Liver (tissue), 9 donors: ENCODE data around the gene LRRTM3. TPM values are rescaled to one million over a fixed set of nuclear protein-coding genes. Genes with fewer than 3 reads are reported as not detected.

Experiments
- DNase-seq: peaks from one replicate; pipeline ENCODE4 v3.0.0-alpha.2; 2017; ENCODE audit warnings: low spot score
- H3K27ac ChIP-seq, 2 donors: one replicate each; pipeline ENCODE4 v1.7.0; 2013; ENCODE audit warnings: inconsistent platforms in 2 of 2, low read length in 2 of 2, control low read depth in 1 of 2, low read depth in 1 of 2, mild to moderate bottlenecking in 1 of 2
- H3K27me3 ChIP-seq, 4 donors: one replicate each; pipeline versions ENCODE4 v1.6.1 to v1.7.0; 2013; ENCODE audit warnings: low read length in 3 of 4, inconsistent platforms in 1 of 4, mild to moderate bottlenecking in 1 of 4, moderate library complexity in 1 of 4; ENCODE audit not compliant: control insufficient read depth in 4 of 4, insufficient read depth in 4 of 4
- H3K36me3 ChIP-seq, 4 donors: one replicate each; pipeline versions ENCODE4 v1.6.1 to v1.7.0; 2013; ENCODE audit warnings: low read length in 3 of 4, mild to moderate bottlenecking in 3 of 4, low read depth in 1 of 4, moderate library complexity in 1 of 4; ENCODE audit not compliant: control insufficient read depth in 4 of 4, insufficient read depth in 3 of 4
- H3K4me1 ChIP-seq, 4 donors: one replicate each; pipeline versions ENCODE4 v1.6.1 to v1.7.0; 2013; ENCODE audit warnings: low read length in 3 of 4, mild to moderate bottlenecking in 3 of 4, moderate library complexity in 1 of 4; ENCODE audit not compliant: control insufficient read depth in 4 of 4, insufficient read depth in 4 of 4
- H3K4me3 ChIP-seq, 3 donors: one replicate each; pipeline versions ENCODE4 v1.6.1 to v1.7.0; 2013; ENCODE audit warnings: low read length in 3 of 3, control low read depth in 1 of 3, low read depth in 1 of 3, mild to moderate bottlenecking in 1 of 3
- H3K9ac ChIP-seq, 2 donors: one replicate each; pipeline ENCODE4 v1.7.0; 2013; ENCODE audit warnings: low read length in 2 of 2, mild to moderate bottlenecking in 2 of 2, moderate library complexity in 2 of 2, control low read depth in 1 of 2, low read depth in 1 of 2
- H3K9me3 ChIP-seq, 4 donors: one replicate each; pipeline versions ENCODE4 v1.6.1 to v1.7.0; 2013; ENCODE audit warnings: low read length in 3 of 4; ENCODE audit not compliant: control insufficient read depth in 4 of 4
- EGR1 ChIP-seq, 2 donors: IDR thresholded peaks; 2 replicates each; pipeline ENCODE4 v1.6.1; 2016 to 2018; ENCODE audit warnings: antibody characterized with exemption in 2 of 2, low read depth in 2 of 2
- FOXA1 ChIP-seq: IDR thresholded peaks from 2 replicates; pipeline ENCODE4 v1.6.1; 2016; ENCODE audit warnings: antibody characterized with exemption
- FOXA2 ChIP-seq: IDR thresholded peaks from 2 replicates; pipeline ENCODE4 v1.6.1; 2016; ENCODE audit warnings: antibody characterized with exemption
- GABPA ChIP-seq, 2 donors: IDR thresholded peaks in 1 of 2; conservative IDR thresholded peaks in 1 of 2; 2 replicates each; pipeline ENCODE4 v1.6.1; 2016; ENCODE audit warnings: antibody characterized with exemption in 2 of 2, mild to moderate bottlenecking in 1 of 2, moderate library complexity in 1 of 2
- HNF4A ChIP-seq, 2 donors: conservative IDR thresholded peaks; 2 replicates each; pipeline ENCODE4 v1.6.1; 2016; ENCODE audit warnings: antibody characterized with exemption in 2 of 2, mild to moderate bottlenecking in 2 of 2
- HNF4G ChIP-seq: IDR thresholded peaks from 2 replicates; pipeline ENCODE4 v1.6.1; 2016; ENCODE audit warnings: antibody characterized with exemption
- JUND ChIP-seq, 2 donors: IDR thresholded peaks; 2 replicates each; pipeline ENCODE4 v1.6.1; 2016; ENCODE audit warnings: antibody characterized with exemption in 2 of 2
- NR2F2 ChIP-seq: IDR thresholded peaks from 2 replicates; pipeline ENCODE4 v1.6.1; 2016; ENCODE audit warnings: antibody characterized with exemption
- RAD21 ChIP-seq, 2 donors: IDR thresholded peaks; 2 replicates each; pipeline ENCODE4 v1.6.1; 2016; ENCODE audit warnings: antibody characterized with exemption in 2 of 2, mild to moderate bottlenecking in 2 of 2
- RXRA ChIP-seq, 2 donors: IDR thresholded peaks; 2 replicates each; pipeline ENCODE4 v1.6.1; 2017 to 2018; ENCODE audit warnings: antibody characterized with exemption in 2 of 2, mild to moderate bottlenecking in 1 of 2
- SP1 ChIP-seq: IDR thresholded peaks from 2 replicates; pipeline ENCODE4 v1.6.1; 2018; ENCODE audit warnings: antibody characterized with exemption, mild to moderate bottlenecking
- TAF1 ChIP-seq: conservative IDR thresholded peaks from 2 replicates; pipeline ENCODE4 v1.6.1; 2016; ENCODE audit warnings: antibody characterized with exemption, mild to moderate bottlenecking
- YY1 ChIP-seq: IDR thresholded peaks from 2 replicates; pipeline ENCODE4 v1.6.1; 2016; ENCODE audit warnings: antibody characterized with exemption, mild to moderate bottlenecking
- WGBS: extraction: QIAGEN DNeasy Blood & Tissue Kit; methylation state at CpG from one replicate; pipeline ENCODE4 v1.1.7; 2013; 5-methylcytosine and 5-hydroxymethylcytosine counted together
- polyA plus RNA-seq, 2 donors: library from polyadenylated mRNA; stranded (reverse) in 1 of 2; unstranded in 1 of 2; fragments of 200-250 nt in 1 of 2; fragments of >200 nt in 1 of 2; fragmentation: Nextera tagmentation in 1 of 2; extraction: Ambion mirVana in 1 of 2; gene quantifications; one replicate each; pipeline versions ENCODE4 v1.2.1 to v1.2.3, GENCODE V29; 2013 to 2015
- total RNA-seq, 2 donors: library from RNA; depleted of rRNA; stranded (reverse); fragments of >200 nt; gene quantifications; one replicate each; pipeline ENCODE4 v1.2.3, GENCODE V29; 2014
- TF ChIP-seq, protein P1 (sequence below): fragments of 150-350 bp; IDR thresholded peaks from 2 replicates; pipeline ENCODE4 v1.5.1; 2017; ENCODE audit warnings: improper control_type of control experiment, low read depth, low read length; ENCODE audit not compliant: missing input control
- TF ChIP-seq, protein P2 (sequence below): IDR thresholded peaks from 2 replicates; pipeline ENCODE4 v1.6.1; 2016; ENCODE audit warnings: antibody characterized with exemption
- TF ChIP-seq, protein P3 (sequence below): IDR thresholded peaks from 2 replicates; pipeline ENCODE4 v1.6.1; 2016; ENCODE audit warnings: antibody characterized with exemption
- TF ChIP-seq, protein P4 (sequence below): IDR thresholded peaks from 2 replicates; pipeline ENCODE4 v1.6.1; 2016; ENCODE audit warnings: antibody characterized with exemption, mild to moderate bottlenecking
- TF ChIP-seq, protein P5 (sequence below): IDR thresholded peaks from 2 replicates; pipeline ENCODE4 v1.6.1; 2016; ENCODE audit warnings: antibody characterized with exemption
- donor health status: healthy.
- donor health status: healthy.
- donor health status: healthy.
- donor health status: healthy.
- donor health status: healthy.

Gene LRRTM3
- total and polyA plus RNA-seq, 4 donors, result 0.67 TPM; not detected in 3

DNA sequence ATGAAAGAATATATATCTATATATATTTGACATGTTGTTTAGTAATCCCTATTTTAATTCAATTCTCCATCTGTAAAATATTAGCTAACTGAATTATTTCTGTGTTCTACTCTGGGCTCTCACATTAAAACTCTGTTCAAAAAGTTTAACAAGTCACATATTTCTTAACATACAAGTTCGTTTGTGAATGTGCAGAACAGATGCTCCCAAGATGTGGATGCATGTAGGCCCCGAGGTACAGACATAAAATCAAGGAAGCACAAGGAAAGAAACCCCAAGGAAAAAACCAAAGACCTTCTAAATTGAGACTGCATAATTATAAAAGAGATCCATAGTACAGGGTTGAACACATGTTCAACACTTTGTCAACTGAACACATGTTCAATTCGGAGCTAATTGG lies 175.1 kb downstream of the LRRTM3 start:
- Histone ChIP-seq H3K27me3 (no peaks in the 10 kb centered on the region), H3K4me3 (no peak overlapping the region), H3K27ac (no peak overlapping the region), H3K9me3 (no peaks in the 10 kb centered on the region), H3K36me3 (no peaks in the 10 kb centered on the region), H3K4me1 (no peaks in the 10 kb centered on the region), H3K9ac (no peak overlapping the region)
- WGBS, result 92% methylated on average over 3 of the region's 3 CpGs
- no peak for DNase-seq
- TF ChIP-seq, protein P1, sequence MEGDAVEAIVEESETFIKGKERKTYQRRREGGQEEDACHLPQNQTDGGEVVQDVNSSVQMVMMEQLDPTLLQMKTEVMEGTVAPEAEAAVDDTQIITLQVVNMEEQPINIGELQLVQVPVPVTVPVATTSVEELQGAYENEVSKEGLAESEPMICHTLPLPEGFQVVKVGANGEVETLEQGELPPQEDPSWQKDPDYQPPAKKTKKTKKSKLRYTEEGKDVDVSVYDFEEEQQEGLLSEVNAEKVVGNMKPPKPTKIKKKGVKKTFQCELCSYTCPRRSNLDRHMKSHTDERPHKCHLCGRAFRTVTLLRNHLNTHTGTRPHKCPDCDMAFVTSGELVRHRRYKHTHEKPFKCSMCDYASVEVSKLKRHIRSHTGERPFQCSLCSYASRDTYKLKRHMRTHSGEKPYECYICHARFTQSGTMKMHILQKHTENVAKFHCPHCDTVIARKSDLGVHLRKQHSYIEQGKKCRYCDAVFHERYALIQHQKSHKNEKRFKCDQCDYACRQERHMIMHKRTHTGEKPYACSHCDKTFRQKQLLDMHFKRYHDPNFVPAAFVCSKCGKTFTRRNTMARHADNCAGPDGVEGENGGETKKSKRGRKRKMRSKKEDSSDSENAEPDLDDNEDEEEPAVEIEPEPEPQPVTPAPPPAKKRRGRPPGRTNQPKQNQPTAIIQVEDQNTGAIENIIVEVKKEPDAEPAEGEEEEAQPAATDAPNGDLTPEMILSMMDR, result no peak
- TF ChIP-seq NR2F2, result no peak
- no peak for TF ChIP-seq EGR1 (IDR thresholded peaks at IDR 0.05; ENCODE audit: low read depth in 2 of 2)
- no peak for TF ChIP-seq RAD21 (IDR thresholded peaks at IDR 0.05)
- no peak for TF ChIP-seq JUND (IDR thresholded peaks at IDR 0.05)
- no peak for TF ChIP-seq SP1
- no peak for TF ChIP-seq HNF4G
- TF ChIP-seq, protein P2, sequence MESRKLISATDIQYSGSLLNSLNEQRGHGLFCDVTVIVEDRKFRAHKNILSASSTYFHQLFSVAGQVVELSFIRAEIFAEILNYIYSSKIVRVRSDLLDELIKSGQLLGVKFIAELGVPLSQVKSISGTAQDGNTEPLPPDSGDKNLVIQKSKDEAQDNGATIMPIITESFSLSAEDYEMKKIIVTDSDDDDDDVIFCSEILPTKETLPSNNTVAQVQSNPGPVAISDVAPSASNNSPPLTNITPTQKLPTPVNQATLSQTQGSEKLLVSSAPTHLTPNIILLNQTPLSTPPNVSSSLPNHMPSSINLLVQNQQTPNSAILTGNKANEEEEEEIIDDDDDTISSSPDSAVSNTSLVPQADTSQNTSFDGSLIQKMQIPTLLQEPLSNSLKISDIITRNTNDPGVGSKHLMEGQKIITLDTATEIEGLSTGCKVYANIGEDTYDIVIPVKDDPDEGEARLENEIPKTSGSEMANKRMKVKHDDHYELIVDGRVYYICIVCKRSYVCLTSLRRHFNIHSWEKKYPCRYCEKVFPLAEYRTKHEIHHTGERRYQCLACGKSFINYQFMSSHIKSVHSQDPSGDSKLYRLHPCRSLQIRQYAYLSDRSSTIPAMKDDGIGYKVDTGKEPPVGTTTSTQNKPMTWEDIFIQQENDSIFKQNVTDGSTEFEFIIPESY, result no peak

DNA sequence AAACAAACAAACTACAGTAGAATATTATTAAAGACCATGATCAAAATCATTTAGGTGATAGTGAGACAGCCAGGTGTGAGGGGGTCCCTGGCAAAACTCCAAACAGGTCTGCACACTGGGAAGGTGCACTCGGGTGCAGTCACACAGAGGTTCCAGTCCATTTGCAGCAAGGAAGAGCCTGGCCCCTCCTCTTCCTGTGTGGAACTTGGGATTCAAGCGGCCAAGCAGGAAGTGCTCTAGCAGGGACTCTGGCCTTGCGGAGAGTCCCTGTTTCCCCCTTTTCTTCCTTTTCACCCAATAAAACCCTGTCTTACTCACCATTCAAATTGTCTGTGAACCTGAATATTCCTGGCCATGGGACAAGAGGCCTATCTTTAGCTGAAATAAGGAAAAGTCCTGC lies 181.8 kb downstream of the LRRTM3 start:
- TF ChIP-seq FOXA1 (no peak), HNF4A (conservative IDR thresholded peaks at IDR 0.05) (no peak), GABPA (IDR thresholded peaks at IDR 0.05 in 1 of 2, conservative IDR thresholded peaks at IDR 0.05 in 1 of 2) (no peak), RAD21 (IDR thresholded peaks at IDR 0.05) (no peak), FOXA2 (no peak), SP1 (no peak), TAF1 (no peak), HNF4G (no peak), YY1 (no peak), EGR1 (IDR thresholded peaks at IDR 0.05; ENCODE audit: low read depth in 2 of 2) (no peak), RXRA (IDR thresholded peaks at IDR 0.05) (no peak)
- TF ChIP-seq, protein P2, result no peak
- TF ChIP-seq, protein P1, result no peak
- TF ChIP-seq, protein P3, sequence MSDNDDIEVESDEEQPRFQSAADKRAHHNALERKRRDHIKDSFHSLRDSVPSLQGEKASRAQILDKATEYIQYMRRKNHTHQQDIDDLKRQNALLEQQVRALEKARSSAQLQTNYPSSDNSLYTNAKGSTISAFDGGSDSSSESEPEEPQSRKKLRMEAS, result no peak
- TF ChIP-seq, protein P4, sequence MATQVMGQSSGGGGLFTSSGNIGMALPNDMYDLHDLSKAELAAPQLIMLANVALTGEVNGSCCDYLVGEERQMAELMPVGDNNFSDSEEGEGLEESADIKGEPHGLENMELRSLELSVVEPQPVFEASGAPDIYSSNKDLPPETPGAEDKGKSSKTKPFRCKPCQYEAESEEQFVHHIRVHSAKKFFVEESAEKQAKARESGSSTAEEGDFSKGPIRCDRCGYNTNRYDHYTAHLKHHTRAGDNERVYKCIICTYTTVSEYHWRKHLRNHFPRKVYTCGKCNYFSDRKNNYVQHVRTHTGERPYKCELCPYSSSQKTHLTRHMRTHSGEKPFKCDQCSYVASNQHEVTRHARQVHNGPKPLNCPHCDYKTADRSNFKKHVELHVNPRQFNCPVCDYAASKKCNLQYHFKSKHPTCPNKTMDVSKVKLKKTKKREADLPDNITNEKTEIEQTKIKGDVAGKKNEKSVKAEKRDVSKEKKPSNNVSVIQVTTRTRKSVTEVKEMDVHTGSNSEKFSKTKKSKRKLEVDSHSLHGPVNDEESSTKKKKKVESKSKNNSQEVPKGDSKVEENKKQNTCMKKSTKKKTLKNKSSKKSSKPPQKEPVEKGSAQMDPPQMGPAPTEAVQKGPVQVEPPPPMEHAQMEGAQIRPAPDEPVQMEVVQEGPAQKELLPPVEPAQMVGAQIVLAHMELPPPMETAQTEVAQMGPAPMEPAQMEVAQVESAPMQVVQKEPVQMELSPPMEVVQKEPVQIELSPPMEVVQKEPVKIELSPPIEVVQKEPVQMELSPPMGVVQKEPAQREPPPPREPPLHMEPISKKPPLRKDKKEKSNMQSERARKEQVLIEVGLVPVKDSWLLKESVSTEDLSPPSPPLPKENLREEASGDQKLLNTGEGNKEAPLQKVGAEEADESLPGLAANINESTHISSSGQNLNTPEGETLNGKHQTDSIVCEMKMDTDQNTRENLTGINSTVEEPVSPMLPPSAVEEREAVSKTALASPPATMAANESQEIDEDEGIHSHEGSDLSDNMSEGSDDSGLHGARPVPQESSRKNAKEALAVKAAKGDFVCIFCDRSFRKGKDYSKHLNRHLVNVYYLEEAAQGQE, result no peak
- TF ChIP-seq, protein P5, sequence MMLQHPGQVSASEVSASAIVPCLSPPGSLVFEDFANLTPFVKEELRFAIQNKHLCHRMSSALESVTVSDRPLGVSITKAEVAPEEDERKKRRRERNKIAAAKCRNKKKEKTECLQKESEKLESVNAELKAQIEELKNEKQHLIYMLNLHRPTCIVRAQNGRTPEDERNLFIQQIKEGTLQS, result no peak
- H3K9ac ChIP-seq, result no peak overlapping the region
- no peaks in the 10 kb centered on the region for H3K27me3 ChIP-seq
- no peaks in the 10 kb centered on the region for H3K36me3 ChIP-seq
- no peak overlapping the region for H3K27ac ChIP-seq
- no peaks in the 10 kb centered on the region for H3K9me3 ChIP-seq
- no peak overlapping the region for H3K4me3 ChIP-seq
- DNase-seq, result no peak
- WGBS, result 89% methylated on average over 3 of the region's 3 CpGs
- H3K4me1 ChIP-seq, result no peaks in the 10 kb centered on the region
